Peyer's patch (tissue), 4 donors: ENCODE results near the gene ZSCAN12. TPM values are rescaled to one million over a fixed set of nuclear protein-coding genes. Genes with fewer than 3 reads are reported as not detected.
"Not testable (repeated sequence)": the region's sequence is repeated elsewhere in the genome, so short reads cannot be mapped to it uniquely, and the experiment has no call there.

Experiments
- DNase-seq, 3 donors: peaks; one replicate each; pipeline ENCODE4 v3.0.0-alpha.2; 2017 to 2019
- H3K27ac ChIP-seq, 4 donors: fragments of 200-600 bp; sonication (generic); one replicate each; pipeline ENCODE4 v1.5.1; 2016 to 2019
- H3K27me3 ChIP-seq, 2 donors: fragments of 200-600 bp; sonication (generic); one replicate each; pipeline ENCODE4 v1.5.1; 2019
- H3K36me3 ChIP-seq, 3 donors: fragments of 200-600 bp; sonication (generic); one replicate each; pipeline ENCODE4 v1.5.1; 2016 to 2019
- H3K4me1 ChIP-seq, 4 donors: fragments of 200-600 bp; sonication (generic); one replicate each; pipeline ENCODE4 v1.5.1; 2016 to 2019
- H3K4me3 ChIP-seq, 4 donors: fragments of 200-600 bp; sonication (generic); 1 replicate in 3 of 4; 2 replicates in 1 of 4; pipeline ENCODE4 v1.5.1; 2016 to 2019; ENCODE audit warnings: mild to moderate bottlenecking in 1 of 4
- H3K9me3 ChIP-seq, 4 donors: fragments of 200-600 bp; sonication (generic); one replicate each; pipeline ENCODE4 v1.5.1; 2016 to 2019; ENCODE audit warnings: mild to moderate bottlenecking in 1 of 4
- CTCF ChIP-seq, 6 experiments: fragments of 450-650 bp in 4 of 6; fragments of 200-600 bp in 2 of 6; sonication (generic) in 1 of 6; IDR thresholded peaks; one replicate each; pipeline ENCODE4 v1.5.1; 2017 to 2019; ENCODE audit warnings: antibody characterized with exemption in 6 of 6, mild to moderate bottlenecking in 3 of 6, moderate library complexity in 1 of 6
- POLR2A ChIP-seq, 2 donors: fragments of 450-650 bp; IDR thresholded peaks; one replicate each; pipeline ENCODE4 v1.5.1; 2017; ENCODE audit warnings: antibody characterized with exemption in 2 of 2, mild to moderate bottlenecking in 2 of 2, moderate library complexity in 2 of 2
- total RNA-seq, 4 donors: library from RNA; depleted of rRNA; stranded (reverse); fragments of >200 nt; gene quantifications; one replicate each; pipeline ENCODE4 v1.1.0, GENCODE V29; 2016

The ZSCAN12 gene
- total RNA-seq, 4 donors from 2014 or later, result 4.0 to 19.8 (median 7.5) TPM

- no peak for TF ChIP-seq POLR2A (IDR thresholded peaks at IDR 0.05)
- no peak for TF ChIP-seq CTCF (IDR thresholded peaks at IDR 0.05)
- Histone ChIP-seq H3K9me3 (no peaks in the 10 kb centered on the region), H3K27ac (no peak overlapping the region), H3K4me1 (no peaks in the 10 kb centered on the region), H3K4me3 (no peak overlapping the region), H3K27me3 (no peaks in the 10 kb centered on the region), H3K36me3 (no peaks in the 10 kb centered on the region)
- DNase-seq, result no peak
Measured at GRCh38 chr6:28407401-28407800, 7.9 kb upstream of the ZSCAN12 start.

- not testable (repeated sequence) for H3K9me3 ChIP-seq, H3K27me3 ChIP-seq, H3K4me3 ChIP-seq, H3K36me3 ChIP-seq, DNase-seq, H3K4me1 ChIP-seq, H3K27ac ChIP-seq
Measured at GRCh38 chr6:28403923-28404322, 4.4 kb upstream of the ZSCAN12 start.

DNA sequence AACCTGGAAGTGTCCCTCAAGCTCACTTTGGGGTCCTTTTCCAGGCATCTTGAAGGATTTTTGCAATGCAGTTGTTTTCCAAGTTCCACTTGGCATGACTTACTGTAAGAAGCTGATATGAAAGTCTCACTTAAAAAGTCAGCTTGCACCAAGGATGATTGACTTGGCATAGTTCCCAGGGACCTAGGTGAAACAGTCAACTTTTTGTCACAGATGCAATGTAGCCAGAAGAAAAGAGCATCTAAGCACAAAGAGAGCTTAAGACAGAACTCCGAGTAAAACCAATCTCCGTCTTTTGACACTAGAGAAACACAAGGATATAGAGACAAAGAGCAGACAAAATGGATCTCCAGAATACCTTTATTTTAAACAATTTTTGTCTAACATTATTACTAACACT, 2.6 kb upstream of the ZSCAN12 start:
- no peak for TF ChIP-seq POLR2A (IDR thresholded peaks at IDR 0.05)
- TF ChIP-seq CTCF (IDR thresholded peaks at IDR 0.05), result no peak
- Histone ChIP-seq H3K27me3 (no peaks in the 10 kb centered on the region), H3K9me3 (no peaks in the 10 kb centered on the region), H3K4me3 (no peak overlapping the region), H3K36me3 (no peaks in the 10 kb centered on the region), H3K4me1 (peaks cover 0 to 13% (median 0%) of the 10 kb centered on the region in 4 donors), H3K27ac (no peak overlapping the region)
- DNase-seq, result no peak

GRCh38 chr6:28401172-28401571, 1.6 kb upstream of the ZSCAN12 start:
- Histone ChIP-seq H3K4me3 (no peak overlapping the region), H3K27ac (no peak overlapping the region), H3K4me1 (peaks cover 0 to 19% (median 0%) of the 10 kb centered on the region in 4 donors), H3K9me3 (no peaks in the 10 kb centered on the region), H3K27me3 (no peaks in the 10 kb centered on the region), H3K36me3 (no peaks in the 10 kb centered on the region)
- no peak for DNase-seq
- TF ChIP-seq POLR2A (IDR thresholded peaks at IDR 0.05) (no peak), CTCF (IDR thresholded peaks at IDR 0.05) (no peak)

DNA sequence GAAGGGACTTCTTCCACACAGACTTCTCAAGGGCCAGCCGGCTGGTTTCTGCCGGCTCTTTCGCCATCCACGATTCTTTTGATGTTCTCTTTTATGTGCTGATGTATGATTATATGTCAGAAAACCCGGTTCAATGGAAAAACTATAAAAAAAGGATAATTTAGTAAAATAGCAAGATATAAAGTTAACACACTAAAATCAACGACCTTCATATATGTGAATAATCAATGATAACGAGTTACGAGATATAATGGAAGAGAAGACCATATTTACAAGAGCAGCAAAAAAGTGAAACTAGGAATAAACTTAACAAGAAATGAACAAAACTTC, 540 bp upstream of the ZSCAN12 start:
- H3K27ac ChIP-seq, result peak overlapping the region; percentile 2 to 76 (median 40)
- peak overlapping the region; percentile 69 to 89 (median 74) for H3K4me3 ChIP-seq
- H3K27me3 ChIP-seq, result no peaks in the 10 kb centered on the region
- H3K4me1 ChIP-seq, result peaks cover 0 to 22% (median 0%) of the 10 kb centered on the region in 4 donors
- no peak for DNase-seq
- H3K9me3 ChIP-seq, result no peaks in the 10 kb centered on the region
- TF ChIP-seq CTCF (IDR thresholded peaks at IDR 0.05) (no peak), POLR2A (IDR thresholded peaks at IDR 0.05) (no peak)
- no peaks in the 10 kb centered on the region for H3K36me3 ChIP-seq

DNA sequence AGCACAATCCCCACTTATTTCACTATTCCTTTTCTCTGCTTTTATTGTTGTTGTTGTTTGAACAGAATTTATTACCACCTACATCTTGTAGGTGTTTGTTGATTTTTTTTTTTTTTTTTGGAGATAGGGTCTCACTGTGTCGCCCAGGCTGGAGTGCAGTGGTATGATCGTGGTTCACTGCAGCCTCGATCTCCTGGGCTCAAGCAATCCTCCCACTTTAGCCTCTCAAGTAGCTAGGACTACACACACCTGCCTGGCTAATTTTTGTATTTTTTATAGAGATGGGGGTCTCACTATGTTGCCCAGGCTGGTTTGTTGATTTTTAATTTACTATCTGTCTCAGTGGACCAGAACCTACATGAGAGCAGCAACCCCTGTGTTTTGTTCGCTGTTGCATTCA, 3.6 kb downstream of the ZSCAN12 start:
- DNase-seq, result no peak

More for the DNA sequence above, 3.6 kb downstream of the ZSCAN12 start:
- Histone ChIP-seq H3K27me3 (no peaks in the 10 kb centered on the region), H3K4me1 (peaks cover 0 to 22% (median 0%) of the 10 kb centered on the region in 4 donors), H3K9me3 (no peaks in the 10 kb centered on the region), H3K4me3 (no peak overlapping the region), H3K27ac (no peak overlapping the region), H3K36me3 (peaks cover 0 to 22% (median 0%) of the 10 kb centered on the region in 3 donors)
- TF ChIP-seq CTCF (IDR thresholded peaks at IDR 0.05) (no peak), POLR2A (IDR thresholded peaks at IDR 0.05) (no peak)
